Measurements from ENCODE around the gene ZNF275.
"Not testable (repeated sequence)": the region's sequence is repeated elsewhere in the genome, so short reads cannot be mapped to it uniquely, and the experiment has no call there.

ZNF275 gene

GRCh38 chrX:153361781-153362397 lies 27.9 kb downstream of the ZNF275 start:
- no peak for DNase-seq

- DNase-seq = no peak
These were observed 31.7 kb downstream of the ZNF275 start for GRCh38 chrX:153365670-153366069.

GRCh38 chrX:153366119-153366518 lies 32.2 kb downstream of the ZNF275 start:
- DNase-seq = no peak

GRCh38 chrX:153366878-153367538 lies 33.1 kb downstream of the ZNF275 start:
- no peak for DNase-seq

GRCh38 chrX:153370293-153371055 lies 36.5 kb downstream of the ZNF275 start:
- no peak for DNase-seq

- no peak for DNase-seq
These were observed 37.3 kb downstream of the ZNF275 start for GRCh38 chrX:153371256-153371655.

GRCh38 chrX:153372949-153373348 lies 39.0 kb downstream of the ZNF275 start:
- no peak for DNase-seq

- DNase-seq = no peak
These were observed 40.5 kb downstream of the ZNF275 start for GRCh38 chrX:153374426-153374825.

GRCh38 chrX:153375571-153375970 lies 41.6 kb downstream of the ZNF275 start:
- DNase-seq = no peak

- DNase-seq = no peak
These were observed 43.8 kb downstream of the ZNF275 start for GRCh38 chrX:153377727-153378126.

- DNase-seq = no peak
These were observed 44.7 kb downstream of the ZNF275 start for GRCh38 chrX:153378607-153379006.

- no peak for DNase-seq
These were observed 45.6 kb downstream of the ZNF275 start for GRCh38 chrX:153379508-153379907.

GRCh38 chrX:153379971-153380581 lies 46.1 kb downstream of the ZNF275 start:
- no peak for DNase-seq

- DNase-seq = no peak
These were observed 46.7 kb downstream of the ZNF275 start for GRCh38 chrX:153380691-153381090.

GRCh38 chrX:153381684-153382532 lies 48.0 kb downstream of the ZNF275 start:
- DNase-seq = peak; percentile 18 to 32

GRCh38 chrX:153382563-153383482 lies 48.9 kb downstream of the ZNF275 start:
- DNase-seq = no peak

- no peak for DNase-seq
These were observed 50.4 kb downstream of the ZNF275 start for GRCh38 chrX:153384390-153384789.

GRCh38 chrX:153384973-153385372 lies 51.0 kb downstream of the ZNF275 start:
- DNase-seq = not testable (repeated sequence)

- DNase-seq = no peak
These were observed 52.1 kb downstream of the ZNF275 start for GRCh38 chrX:153386097-153386496.

- DNase-seq = no peak
These were observed 53.4 kb downstream of the ZNF275 start for GRCh38 chrX:153387345-153387744.

- DNase-seq = no peak
These were observed 54.2 kb downstream of the ZNF275 start for GRCh38 chrX:153387987-153388721.
